ENCODE measurements around the gene CD22.

- TF ChIP-seq CTCF (IDR thresholded peaks at IDR 0.05; ENCODE audit: low read depth, low read length) (no peak), EZH2phosphoT487 (IDR thresholded peaks at IDR 0.05; ENCODE audit: low read depth) (no peak)
These were observed 29.3 kb upstream of the CD22 start for GRCh38 chr19:35299523-35300338.
